MV-4-11 (cell line): Measurements from ENCODE around the gene TMEM254.
"Not testable (repeated sequence)": the region's sequence is repeated elsewhere in the genome, so short reads cannot be mapped to it uniquely, and the experiment has no call there.

Source experiments
- DNase-seq: peaks from one replicate; lab custom pipeline; 2025; lab: John Stamatoyannopoulos, UW

Gene TMEM254

GRCh38 chr10:80077869-80078447, 507 bp upstream of the TMEM254 start:
- DNase-seq = no peak

- no peak for DNase-seq
Measured at GRCh38 chr10:80079312-80079719, 851 bp downstream of the TMEM254 start.

- DNase-seq = no peak
Measured at GRCh38 chr10:80081026-80081425, 2.6 kb downstream of the TMEM254 start.

GRCh38 chr10:80081801-80082750, 3.6 kb downstream of the TMEM254 start:
- DNase-seq = no peak

GRCh38 chr10:80090121-80090520, 11.7 kb downstream of the TMEM254 start:
- no peak for DNase-seq

GRCh38 chr10:80094231-80094630, 15.8 kb downstream of the TMEM254 start:
- DNase-seq = no peak

GRCh38 chr10:80098272-80098671, 19.8 kb downstream of the TMEM254 start:
- DNase-seq = not testable (repeated sequence)

- not testable (repeated sequence) for DNase-seq
Measured at GRCh38 chr10:80099295-80099694, 20.8 kb downstream of the TMEM254 start.

GRCh38 chr10:80100116-80100515, 21.7 kb downstream of the TMEM254 start:
- DNase-seq = no peak

GRCh38 chr10:80100861-80101695, 22.6 kb downstream of the TMEM254 start:
- no peak for DNase-seq

GRCh38 chr10:80104066-80104926, 25.8 kb downstream of the TMEM254 start:
- DNase-seq = no peak

GRCh38 chr10:80108576-80109239, 30.2 kb downstream of the TMEM254 start:
- DNase-seq = no peak

GRCh38 chr10:80110986-80111385, 32.5 kb downstream of the TMEM254 start:
- DNase-seq = no peak

GRCh38 chr10:80118669-80119068, 40.2 kb downstream of the TMEM254 start:
- no peak for DNase-seq

- DNase-seq = no peak
Measured at GRCh38 chr10:80122110-80122710, 43.7 kb downstream of the TMEM254 start.

- DNase-seq = no peak
Measured at GRCh38 chr10:80122746-80123145, 44.3 kb downstream of the TMEM254 start.

GRCh38 chr10:80126876-80127275, 48.4 kb downstream of the TMEM254 start:
- no peak for DNase-seq

- no peak for DNase-seq
Measured at GRCh38 chr10:80131499-80131901, 53.0 kb downstream of the TMEM254 start.

- no peak for DNase-seq
Measured at GRCh38 chr10:80132299-80133139, 54.1 kb downstream of the TMEM254 start, which contains the start of gene PLAC9. Gene PLAC9 (plus strand): TSS chr10:80132730. CDS start chr10:80132763, 33 bp downstream.
